ENCODE data around the gene POGK. TPM values are rescaled to one million over a fixed set of nuclear protein-coding genes. Genes with fewer than 3 reads are reported as not detected.
"Not testable (repeated sequence)": the region's sequence is repeated elsewhere in the genome, so short reads cannot be mapped to it uniquely, and the experiment has no call there.

The POGK gene
- total and polyA plus RNA-seq, 5 donors = 8.6 to 23.1 (median 19.6) TPM

GRCh38 chr1:166878173-166878917 lies 39.1 kb downstream of the POGK start:
- ATAC-seq; intact Hi-C loops (cut with DNase I); H3K4me1 ChIP-seq (ENCODE audit: control insufficient read depth, insufficient read depth, low read length); DNase-seq; H3K4me3 ChIP-seq (ENCODE audit: low read length); H3K27me3 ChIP-seq (ENCODE audit: control insufficient read depth, insufficient read depth); H3K9me3 ChIP-seq (ENCODE audit: control insufficient read depth, low read length); H3K27ac ChIP-seq (ENCODE audit: low read length): not testable (repeated sequence)
- WGBS = 96% methylated on average over 16 of the region's 21 CpGs

DNA sequence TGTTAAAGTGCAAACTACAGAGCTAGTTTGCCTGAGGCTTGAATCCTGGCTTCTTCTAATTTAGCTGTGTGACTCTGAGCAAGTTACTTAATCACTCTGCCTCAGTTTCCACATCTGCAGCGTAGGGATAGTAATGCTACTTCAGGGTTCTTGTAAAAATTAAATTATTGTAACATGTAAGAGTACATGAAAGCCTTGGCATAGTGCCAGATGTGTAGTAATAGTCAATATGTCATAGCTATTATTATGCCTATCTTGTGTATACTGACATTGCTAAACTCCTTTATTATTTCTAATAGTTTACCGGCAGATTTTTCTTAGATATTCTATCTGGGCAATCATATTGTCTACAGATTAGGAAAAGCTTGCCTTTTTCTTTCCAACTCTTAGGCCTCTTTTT lies 43.6 kb downstream of the POGK start:
- Histone ChIP-seq H3K27ac (ENCODE audit: low read length) (no peak overlapping the region), H3K27me3 (ENCODE audit: control insufficient read depth, insufficient read depth) (no peaks in the 10 kb centered on the region), H3K4me1 (ENCODE audit: control insufficient read depth, insufficient read depth, low read length) (no peaks in the 10 kb centered on the region), H3K4me3 (ENCODE audit: low read length) (no peak overlapping the region), H3K9me3 (ENCODE audit: control insufficient read depth, low read length) (no peaks in the 10 kb centered on the region)
- 87% methylated on average over 2 of the region's 2 CpGs for WGBS
- ATAC-seq = no peak
- DNase-seq = no peak
- intact Hi-C loops (cut with DNase I) = loop anchor here in 1 of 4 donors (5.0 to 10.0 kb wide), 2 partner anchors 174 to 652 kb away; no protein-coding TSS in a partner anchor

DNA sequence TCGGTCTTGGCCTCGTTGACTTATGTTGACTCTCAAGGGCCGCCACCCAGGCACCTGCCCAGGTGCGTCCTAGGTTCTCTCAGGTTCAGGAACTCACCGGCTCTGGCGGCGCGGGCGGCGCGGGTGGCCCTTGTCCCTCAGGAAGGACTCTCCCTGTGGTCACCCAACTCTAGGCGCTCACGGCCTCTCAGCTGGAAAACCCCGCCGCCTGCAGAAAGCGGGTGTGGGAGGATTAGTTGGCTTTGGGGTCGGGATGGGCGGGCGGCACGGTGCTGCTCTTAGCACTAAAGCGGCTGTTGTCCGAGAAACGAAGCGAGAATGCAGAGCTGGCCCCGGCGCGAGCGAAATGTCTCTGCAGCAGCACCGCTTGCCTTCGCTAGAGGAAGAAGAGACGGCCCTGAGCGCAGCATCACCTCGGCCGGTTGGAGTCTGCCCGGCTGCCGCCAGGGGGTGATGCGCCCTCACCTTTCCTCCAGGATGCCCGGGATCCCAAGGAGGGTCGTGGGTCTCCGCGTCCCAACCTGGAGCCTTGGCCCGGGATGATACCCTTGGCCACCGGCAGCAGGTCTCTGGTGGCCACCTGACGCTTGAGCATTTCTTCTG lies 44.9 kb downstream of the POGK start:
- 11% methylated on average over 44 of the region's 44 CpGs for WGBS

DNA sequence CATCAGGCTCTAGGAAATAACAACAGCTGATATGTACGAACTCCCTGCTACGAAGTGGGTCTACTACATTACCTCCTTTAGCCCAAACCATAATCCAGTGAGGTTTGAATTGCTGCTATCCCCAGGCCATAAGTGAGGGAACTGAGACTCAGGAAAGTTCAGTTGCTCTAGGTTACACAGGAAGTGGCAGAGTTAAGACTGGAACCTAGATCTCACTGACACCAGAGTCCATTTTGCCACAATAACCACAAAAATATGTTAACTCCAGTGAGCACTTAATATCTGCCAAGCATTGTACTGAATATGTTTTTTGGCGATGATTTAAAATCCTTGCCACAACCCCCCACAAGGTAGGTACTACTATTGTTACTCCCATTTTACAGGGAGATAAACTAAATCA lies 45.7 kb downstream of the POGK start:
- DNase-seq = no peak
- intact Hi-C loops (cut with DNase I) = loop anchor here in 3 of 4 donors (1.0 to 10.0 kb wide), 4 partner anchors 172 to 650 kb away; no protein-coding TSS in a partner anchor
- 90% methylated on average over 3 of the region's 3 CpGs for WGBS

More for the DNA sequence above, 44.9 kb downstream of the POGK start:
- no peaks in the 10 kb centered on the region for H3K9me3 ChIP-seq (ENCODE audit: control insufficient read depth, low read length)
- intact Hi-C loops (cut with DNase I) = loop anchor here in 3 of 4 donors (1.0 to 10.0 kb wide), 4 partner anchors 173 to 651 kb away; no protein-coding TSS in a partner anchor
- no peaks in the 10 kb centered on the region for H3K4me1 ChIP-seq (ENCODE audit: control insufficient read depth, insufficient read depth, low read length)
- H3K4me3 ChIP-seq (ENCODE audit: low read length) = no peak overlapping the region
- peak; percentile 80 to 81 for ATAC-seq
- DNase-seq = peak; percentile 37 to 77 (median 69)
- no peak overlapping the region for H3K27ac ChIP-seq (ENCODE audit: low read length)
- H3K27me3 ChIP-seq (ENCODE audit: control insufficient read depth, insufficient read depth) = no peaks in the 10 kb centered on the region

GRCh38 chr1:166888373-166889111 lies 49.3 kb downstream of the POGK start:
- intact Hi-C loops (cut with DNase I) = loop anchor here in 1 of 4 donors (10.0 kb wide), 1 partner anchor 646 kb away; no protein-coding TSS in a partner anchor

More for the DNA sequence above, 45.7 kb downstream of the POGK start:
- Histone ChIP-seq H3K27ac (ENCODE audit: low read length) (no peak overlapping the region), H3K4me3 (ENCODE audit: low read length) (no peak overlapping the region), H3K9me3 (ENCODE audit: control insufficient read depth, low read length) (no peaks in the 10 kb centered on the region), H3K27me3 (ENCODE audit: control insufficient read depth, insufficient read depth) (no peaks in the 10 kb centered on the region), H3K4me1 (ENCODE audit: control insufficient read depth, insufficient read depth, low read length) (no peaks in the 10 kb centered on the region)
- no peak for ATAC-seq

DNA sequence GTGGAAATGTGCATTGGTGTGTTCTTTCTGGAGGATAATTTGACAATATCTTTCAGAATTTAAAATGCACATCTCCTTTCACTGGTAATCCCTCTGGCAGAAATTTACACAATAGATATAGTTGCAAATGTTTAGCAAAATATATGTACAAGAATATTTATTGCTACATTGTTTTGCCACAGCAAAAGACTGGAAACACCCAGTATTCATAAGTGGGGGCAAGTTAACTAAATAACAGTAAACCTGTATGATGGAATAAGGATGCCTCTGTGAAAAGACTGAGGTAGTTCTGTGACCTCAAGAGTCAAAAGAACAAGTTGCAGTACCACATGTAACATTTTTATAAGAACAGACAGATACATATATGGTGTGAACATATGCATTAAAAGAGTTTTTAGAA lies 50.5 kb downstream of the POGK start:
- no peak overlapping the region for H3K4me3 ChIP-seq (ENCODE audit: low read length)
- DNase-seq (no peak), ATAC-seq (no peak)
- no peaks in the 10 kb centered on the region for H3K9me3 ChIP-seq (ENCODE audit: control insufficient read depth, low read length)
- intact Hi-C loops (cut with DNase I) = loop anchor here in 1 of 4 donors (10.0 kb wide), 1 partner anchor 645 kb away; no protein-coding TSS in a partner anchor
- no peaks in the 10 kb centered on the region for H3K27me3 ChIP-seq (ENCODE audit: control insufficient read depth, insufficient read depth)
- no peaks in the 10 kb centered on the region for H3K4me1 ChIP-seq (ENCODE audit: control insufficient read depth, insufficient read depth, low read length)
- H3K27ac ChIP-seq (ENCODE audit: low read length) = no peak overlapping the region

More at GRCh38 chr1:166888373-166889111, 49.3 kb downstream of the POGK start:
- H3K4me3 ChIP-seq (ENCODE audit: low read length) = no peak overlapping the region
- DNase-seq (no peak), ATAC-seq (no peak)
- H3K27ac ChIP-seq (ENCODE audit: low read length) = no peak overlapping the region
- H3K4me1 ChIP-seq (ENCODE audit: control insufficient read depth, insufficient read depth, low read length) = no peaks in the 10 kb centered on the region
- no peaks in the 10 kb centered on the region for H3K9me3 ChIP-seq (ENCODE audit: control insufficient read depth, low read length)
- no peaks in the 10 kb centered on the region for H3K27me3 ChIP-seq (ENCODE audit: control insufficient read depth, insufficient read depth)
- WGBS = 77% methylated on average over 4 of the region's 4 CpGs

DNA sequence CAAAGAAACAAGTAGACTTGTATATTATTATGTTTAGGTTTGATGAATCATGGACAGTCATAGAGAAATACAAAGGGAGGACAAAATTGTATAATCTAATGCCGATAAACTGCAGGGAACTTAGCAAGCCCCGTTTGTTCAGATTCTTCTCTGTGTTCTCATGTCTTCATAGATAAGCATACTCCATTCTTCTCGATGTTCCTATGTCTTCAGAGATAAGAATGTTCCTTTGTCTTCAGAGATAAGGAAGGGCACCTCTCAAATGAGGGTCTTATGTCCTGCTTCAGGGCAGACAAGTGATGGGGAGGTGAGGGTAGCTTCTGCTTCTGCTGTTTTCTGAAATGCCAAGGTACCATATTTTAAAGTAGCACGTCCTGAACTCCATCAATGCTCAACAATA lies 56.5 kb downstream of the POGK start:
- Histone ChIP-seq H3K27ac (ENCODE audit: low read length) (no peak overlapping the region), H3K27me3 (ENCODE audit: control insufficient read depth, insufficient read depth) (no peaks in the 10 kb centered on the region), H3K9me3 (ENCODE audit: control insufficient read depth, low read length) (no peaks in the 10 kb centered on the region), H3K4me3 (ENCODE audit: low read length) (no peak overlapping the region), H3K4me1 (ENCODE audit: control insufficient read depth, insufficient read depth, low read length) (peaks cover 1% of the 10 kb centered on the region)
- intact Hi-C loops (cut with DNase I) = no loop called here
- WGBS = 55% methylated on average over 4 of the region's 4 CpGs
- DNase-seq = no peak
- no peak for ATAC-seq

GRCh38 chr1:166899769-166900168 lies 60.5 kb downstream of the POGK start:
- Histone ChIP-seq H3K4me3 (ENCODE audit: low read length) (no peak overlapping the region), H3K9me3 (ENCODE audit: control insufficient read depth, low read length) (no peaks in the 10 kb centered on the region)

GRCh38 chr1:166900987-166901386 lies 61.7 kb downstream of the POGK start:
- no peaks in the 10 kb centered on the region for H3K9me3 ChIP-seq (ENCODE audit: control insufficient read depth, low read length)
- intact Hi-C loops (cut with DNase I) = no loop called here
- no peak overlapping the region for H3K4me3 ChIP-seq (ENCODE audit: low read length)
- ATAC-seq (no peak), DNase-seq (no peak)
- H3K27ac ChIP-seq (ENCODE audit: low read length) = no peak overlapping the region
- H3K27me3 ChIP-seq (ENCODE audit: control insufficient read depth, insufficient read depth) = no peaks in the 10 kb centered on the region
- peaks cover 1% of the 10 kb centered on the region for H3K4me1 ChIP-seq (ENCODE audit: control insufficient read depth, insufficient read depth, low read length)
- WGBS = 23% methylated on average over 4 of the region's 4 CpGs

More at GRCh38 chr1:166899769-166900168, 60.5 kb downstream of the POGK start:
- intact Hi-C loops (cut with DNase I) = no loop called here
- Histone ChIP-seq H3K27ac (ENCODE audit: low read length) (no peak overlapping the region), H3K27me3 (ENCODE audit: control insufficient read depth, insufficient read depth) (no peaks in the 10 kb centered on the region), H3K4me1 (ENCODE audit: control insufficient read depth, insufficient read depth, low read length) (peaks cover 1% of the 10 kb centered on the region)
- ATAC-seq (no peak), DNase-seq (no peak)

- no peak for DNase-seq
- ATAC-seq = peak; percentile 41 to 55
- Histone ChIP-seq H3K27ac (ENCODE audit: low read length) (no peak overlapping the region), H3K4me1 (ENCODE audit: control insufficient read depth, insufficient read depth, low read length) (peaks cover 1% of the 10 kb centered on the region), H3K9me3 (ENCODE audit: control insufficient read depth, low read length) (no peaks in the 10 kb centered on the region), H3K27me3 (ENCODE audit: control insufficient read depth, insufficient read depth) (no peaks in the 10 kb centered on the region), H3K4me3 (ENCODE audit: low read length) (no peak overlapping the region)
- intact Hi-C loops (cut with DNase I) = no loop called here
- WGBS = 73% methylated on average over 1 of the region's 1 CpG
Observed at GRCh38 chr1:166902279-166902678, 63.0 kb downstream of the POGK start.

DNA sequence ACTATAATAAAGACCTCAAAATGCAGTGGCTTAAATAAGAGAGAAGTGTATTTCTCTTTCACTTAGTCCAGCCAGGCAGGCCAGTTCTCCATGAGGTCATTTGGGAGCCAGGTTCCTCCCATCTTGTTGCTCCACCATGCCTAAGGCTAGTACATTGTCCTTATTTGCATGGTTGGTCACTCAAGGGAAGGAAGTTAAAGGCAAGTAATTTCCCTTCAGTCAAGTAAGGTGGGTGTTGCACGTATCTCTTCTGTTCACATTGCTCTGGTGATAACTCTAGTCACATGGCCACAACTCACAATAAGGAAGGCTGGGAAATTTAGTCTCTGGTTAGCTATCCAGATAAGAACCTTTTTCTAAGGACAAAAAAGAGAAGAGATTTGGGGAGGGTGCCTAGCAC lies 64.0 kb downstream of the POGK start:
- DNase-seq (no peak), ATAC-seq (no peak)
- Histone ChIP-seq H3K4me1 (ENCODE audit: control insufficient read depth, insufficient read depth, low read length) (peaks cover 1% of the 10 kb centered on the region), H3K9me3 (ENCODE audit: control insufficient read depth, low read length) (no peaks in the 10 kb centered on the region), H3K27ac (ENCODE audit: low read length) (no peak overlapping the region), H3K4me3 (ENCODE audit: low read length) (no peak overlapping the region), H3K27me3 (ENCODE audit: control insufficient read depth, insufficient read depth) (no peaks in the 10 kb centered on the region)
- intact Hi-C loops (cut with DNase I) = no loop called here
- WGBS = 48% methylated on average over 1 of the region's 1 CpG

All from right cardiac atrium (tissue), 5 donors.